Stomach (tissue), 4 donors: ENCODE measurements around the gene AJAP1.

ENCODE experiments used
- EP300 ChIP-seq: sonication (generic); formaldehyde crosslinking; IDR thresholded peaks from one replicate; pipeline ENCODE4 v1.6.1; 2017; ENCODE audit warnings: antibody characterized with exemption
- POLR2A ChIP-seq, 4 donors: fragments of 450-650 bp; IDR thresholded peaks; one replicate each; pipeline ENCODE4 v1.6.1; 2016; ENCODE audit warnings: antibody characterized with exemption in 4 of 4, control low read depth in 2 of 4, mild to moderate bottlenecking in 1 of 4, moderate library complexity in 1 of 4
- TF ChIP-seq, protein P1 (sequence below), 7 experiments: fragments of 450-650 bp in 4 of 7; fragments of 200-600 bp in 3 of 7; sonication (generic) in 3 of 7; IDR thresholded peaks; one replicate each; pipeline ENCODE4 v1.5.1; 2016 to 2019; ENCODE audit warnings: antibody characterized with exemption in 7 of 7, control low read depth in 2 of 7, mild to moderate bottlenecking in 1 of 7

DNA sequence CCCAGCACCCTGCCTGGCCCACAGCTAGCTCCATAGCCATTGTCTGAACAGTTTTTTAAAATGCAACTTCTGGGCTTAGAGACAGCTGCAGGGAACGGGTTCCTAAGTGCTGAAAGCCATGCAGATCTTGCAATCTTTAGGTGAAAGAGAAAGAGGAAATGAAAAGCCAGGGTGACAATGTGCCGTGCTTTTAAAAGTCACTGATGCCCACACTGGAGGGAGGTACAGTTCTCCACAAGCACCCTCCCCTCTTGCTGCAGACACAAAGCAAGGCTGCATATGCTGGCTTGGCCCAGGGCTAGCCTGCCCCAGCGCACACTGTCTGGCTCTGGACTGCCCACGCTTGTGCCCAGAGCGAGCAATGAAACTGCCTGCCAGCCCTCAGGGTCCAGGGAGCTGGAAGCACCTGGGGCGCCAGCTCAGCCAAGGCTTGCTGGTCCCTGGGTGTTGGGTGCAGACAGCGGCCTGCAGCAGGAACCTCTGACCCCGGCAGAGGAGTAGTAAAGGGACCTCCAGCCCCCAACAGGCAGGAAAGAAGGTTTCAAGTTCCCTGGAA is 70.4 kb downstream of the AJAP1 start:
- TF ChIP-seq, protein P1, sequence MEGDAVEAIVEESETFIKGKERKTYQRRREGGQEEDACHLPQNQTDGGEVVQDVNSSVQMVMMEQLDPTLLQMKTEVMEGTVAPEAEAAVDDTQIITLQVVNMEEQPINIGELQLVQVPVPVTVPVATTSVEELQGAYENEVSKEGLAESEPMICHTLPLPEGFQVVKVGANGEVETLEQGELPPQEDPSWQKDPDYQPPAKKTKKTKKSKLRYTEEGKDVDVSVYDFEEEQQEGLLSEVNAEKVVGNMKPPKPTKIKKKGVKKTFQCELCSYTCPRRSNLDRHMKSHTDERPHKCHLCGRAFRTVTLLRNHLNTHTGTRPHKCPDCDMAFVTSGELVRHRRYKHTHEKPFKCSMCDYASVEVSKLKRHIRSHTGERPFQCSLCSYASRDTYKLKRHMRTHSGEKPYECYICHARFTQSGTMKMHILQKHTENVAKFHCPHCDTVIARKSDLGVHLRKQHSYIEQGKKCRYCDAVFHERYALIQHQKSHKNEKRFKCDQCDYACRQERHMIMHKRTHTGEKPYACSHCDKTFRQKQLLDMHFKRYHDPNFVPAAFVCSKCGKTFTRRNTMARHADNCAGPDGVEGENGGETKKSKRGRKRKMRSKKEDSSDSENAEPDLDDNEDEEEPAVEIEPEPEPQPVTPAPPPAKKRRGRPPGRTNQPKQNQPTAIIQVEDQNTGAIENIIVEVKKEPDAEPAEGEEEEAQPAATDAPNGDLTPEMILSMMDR (IDR thresholded peaks at IDR 0.05) = no peak
- TF ChIP-seq POLR2A (IDR thresholded peaks at IDR 0.05) = no peak
- TF ChIP-seq EP300 = no peak
